ENCODE results near the gene PRR3.
"Not testable (repeated sequence)": the region's sequence is repeated elsewhere in the genome, so short reads cannot be mapped to it uniquely, and the experiment has no call there.

DNA sequence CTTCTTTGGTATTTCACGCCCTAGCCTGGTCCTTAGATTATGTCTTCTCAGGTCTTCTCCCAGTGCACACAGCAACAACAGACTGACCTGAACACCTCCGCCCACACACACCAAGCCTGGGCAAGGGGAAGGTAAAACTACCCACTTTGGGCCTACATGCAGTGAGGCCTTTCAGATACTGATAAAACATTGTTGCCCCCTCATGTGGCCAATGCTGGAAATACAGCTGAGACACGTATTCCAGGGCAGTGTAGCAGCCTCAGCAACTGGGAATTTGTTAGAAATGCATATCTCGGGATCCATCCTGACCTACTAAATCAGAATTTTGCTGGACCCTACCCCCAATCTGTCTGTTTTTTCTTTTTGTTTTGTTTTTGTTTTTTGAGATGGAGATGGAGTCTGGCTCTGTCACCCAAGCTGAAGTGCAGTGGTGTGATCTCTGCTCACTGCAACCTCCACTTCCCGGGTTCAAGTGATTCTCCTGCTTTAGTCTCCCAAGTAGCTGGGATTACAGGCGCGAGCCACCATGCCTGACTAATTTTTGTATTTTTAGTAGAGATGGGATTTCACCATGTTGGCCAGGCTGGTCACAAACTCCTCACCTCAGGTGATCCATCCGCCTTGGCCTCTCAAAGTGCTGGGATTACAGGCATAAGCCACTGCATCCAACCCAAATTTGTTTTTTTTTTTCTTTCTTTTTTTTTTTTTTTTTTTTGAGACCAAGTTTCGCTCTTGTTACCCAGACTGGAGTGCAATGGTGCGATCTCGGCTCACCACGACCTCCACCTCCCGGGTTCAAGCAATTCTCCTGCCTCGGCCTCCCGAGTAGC lies 40.4 kb downstream of the PRR3 start:
- TF ChIP-seq CTCF (IDR thresholded peaks at IDR 0.05): peak; percentile 68 to 83 (median 83)
- not testable (repeated sequence) for TF ChIP-seq POLR2A (IDR thresholded peaks at IDR 0.05; ENCODE audit: low read depth)

Measured in esophagus muscularis mucosa (tissue), 3 donors.